IPS-15b (cell line): ENCODE measurements around the gene PRKCE.

ENCODE experiments used
- H3K27me3 ChIP-seq: one replicate; pipeline ENCODE4 v1.6.1; 2013; ENCODE audit warnings: low read length; ENCODE audit not compliant: control insufficient read depth, insufficient read depth
- H3K36me3 ChIP-seq: one replicate; pipeline ENCODE4 v1.6.1; 2013; ENCODE audit warnings: low read length; ENCODE audit not compliant: control insufficient read depth, insufficient read depth
- H3K4me1 ChIP-seq: one replicate; pipeline ENCODE4 v1.6.1; 2013; ENCODE audit warnings: mild to moderate bottlenecking, low read length; ENCODE audit not compliant: control insufficient read depth, insufficient read depth
- H3K4me3 ChIP-seq: one replicate; pipeline ENCODE4 v1.5.1; 2013; ENCODE audit warnings: low read depth, low read length
- H3K9ac ChIP-seq: one replicate; pipeline ENCODE4 v1.6.1; 2013; ENCODE audit warnings: low read depth, mild to moderate bottlenecking, low read length
- H3K9me3 ChIP-seq: one replicate; pipeline ENCODE4 v1.6.1; 2013; ENCODE audit warnings: mild to moderate bottlenecking, low read length; ENCODE audit not compliant: control insufficient read depth, insufficient read depth

PRKCE gene

GRCh38 chr2:45781464-45781811 is 130.0 kb downstream of the PRKCE start:
- no peaks in the 10 kb centered on the region for H3K9me3 ChIP-seq
- no peak overlapping the region for H3K9ac ChIP-seq
- H3K4me1 ChIP-seq: no peaks in the 10 kb centered on the region
- H3K4me3 ChIP-seq: no peak overlapping the region
- no peaks in the 10 kb centered on the region for H3K27me3 ChIP-seq
- H3K36me3 ChIP-seq: no peaks in the 10 kb centered on the region

GRCh38 chr2:45782436-45782835 is 131.0 kb downstream of the PRKCE start:
- Histone ChIP-seq H3K27me3 (no peaks in the 10 kb centered on the region), H3K4me3 (no peak overlapping the region), H3K4me1 (no peaks in the 10 kb centered on the region), H3K9ac (no peak overlapping the region), H3K36me3 (no peaks in the 10 kb centered on the region), H3K9me3 (no peaks in the 10 kb centered on the region)

- Histone ChIP-seq H3K4me1 (no peaks in the 10 kb centered on the region), H3K9ac (no peak overlapping the region), H3K4me3 (no peak overlapping the region), H3K36me3 (no peaks in the 10 kb centered on the region), H3K27me3 (no peaks in the 10 kb centered on the region), H3K9me3 (no peaks in the 10 kb centered on the region)
Observed at GRCh38 chr2:45782986-45783385, 131.5 kb downstream of the PRKCE start.

GRCh38 chr2:45786030-45786835 is 134.8 kb downstream of the PRKCE start:
- Histone ChIP-seq H3K9ac (no peak overlapping the region), H3K27me3 (no peaks in the 10 kb centered on the region), H3K4me3 (no peak overlapping the region), H3K9me3 (no peaks in the 10 kb centered on the region), H3K36me3 (no peaks in the 10 kb centered on the region), H3K4me1 (no peaks in the 10 kb centered on the region)

- H3K4me1 ChIP-seq: no peaks in the 10 kb centered on the region
- H3K27me3 ChIP-seq: no peaks in the 10 kb centered on the region
- no peak overlapping the region for H3K4me3 ChIP-seq
- H3K9me3 ChIP-seq: no peaks in the 10 kb centered on the region
- no peaks in the 10 kb centered on the region for H3K36me3 ChIP-seq
- H3K9ac ChIP-seq: no peak overlapping the region
Observed at GRCh38 chr2:45786836-45787357, 135.4 kb downstream of the PRKCE start.

GRCh38 chr2:45788401-45788800 is 136.9 kb downstream of the PRKCE start:
- Histone ChIP-seq H3K4me3 (no peak overlapping the region), H3K27me3 (no peaks in the 10 kb centered on the region), H3K9me3 (no peaks in the 10 kb centered on the region), H3K36me3 (no peaks in the 10 kb centered on the region), H3K4me1 (no peaks in the 10 kb centered on the region), H3K9ac (no peak overlapping the region)

GRCh38 chr2:45789317-45789716 is 137.8 kb downstream of the PRKCE start:
- no peak overlapping the region for H3K4me3 ChIP-seq
- H3K27me3 ChIP-seq: no peaks in the 10 kb centered on the region
- H3K4me1 ChIP-seq: no peaks in the 10 kb centered on the region
- H3K36me3 ChIP-seq: no peaks in the 10 kb centered on the region
- no peak overlapping the region for H3K9ac ChIP-seq
- no peaks in the 10 kb centered on the region for H3K9me3 ChIP-seq

- H3K9ac ChIP-seq: no peak overlapping the region
- no peaks in the 10 kb centered on the region for H3K4me1 ChIP-seq
- H3K36me3 ChIP-seq: no peaks in the 10 kb centered on the region
- H3K4me3 ChIP-seq: no peak overlapping the region
- no peaks in the 10 kb centered on the region for H3K27me3 ChIP-seq
- H3K9me3 ChIP-seq: no peaks in the 10 kb centered on the region
Observed at GRCh38 chr2:45789961-45790723, 138.7 kb downstream of the PRKCE start.

- Histone ChIP-seq H3K36me3 (no peaks in the 10 kb centered on the region), H3K4me1 (no peaks in the 10 kb centered on the region), H3K9me3 (no peaks in the 10 kb centered on the region), H3K27me3 (no peaks in the 10 kb centered on the region), H3K9ac (no peak overlapping the region), H3K4me3 (no peak overlapping the region)
Observed at GRCh38 chr2:45793305-45793962, 142.0 kb downstream of the PRKCE start.

GRCh38 chr2:45794134-45794617 is 142.7 kb downstream of the PRKCE start:
- Histone ChIP-seq H3K27me3 (no peaks in the 10 kb centered on the region), H3K4me1 (no peaks in the 10 kb centered on the region), H3K9ac (no peak overlapping the region)

GRCh38 chr2:45796500-45796899 is 145.0 kb downstream of the PRKCE start:
- H3K9ac ChIP-seq: no peak overlapping the region
- no peaks in the 10 kb centered on the region for H3K27me3 ChIP-seq
- no peaks in the 10 kb centered on the region for H3K4me1 ChIP-seq
- no peak overlapping the region for H3K4me3 ChIP-seq
- no peaks in the 10 kb centered on the region for H3K9me3 ChIP-seq
- H3K36me3 ChIP-seq: no peaks in the 10 kb centered on the region

More at GRCh38 chr2:45794134-45794617, 142.7 kb downstream of the PRKCE start:
- H3K9me3 ChIP-seq: no peaks in the 10 kb centered on the region
- H3K36me3 ChIP-seq: no peaks in the 10 kb centered on the region
- no peak overlapping the region for H3K4me3 ChIP-seq
